GM18499 (cell line): ENCODE results near the gene CANT1.
"Not testable (repeated sequence)": the region's sequence is repeated elsewhere in the genome, so short reads cannot be mapped to it uniquely, and the experiment has no call there.

Experiments used
- ATAC-seq: cut with Tn5 transposase; IDR thresholded peaks from one replicate; pipeline ENCODE4 v1.9.1; 2021; ENCODE audit warnings: moderate number of reproducible peaks; ENCODE audit not compliant: insufficient read depth, unreplicated experiment

Gene CANT1

DNA sequence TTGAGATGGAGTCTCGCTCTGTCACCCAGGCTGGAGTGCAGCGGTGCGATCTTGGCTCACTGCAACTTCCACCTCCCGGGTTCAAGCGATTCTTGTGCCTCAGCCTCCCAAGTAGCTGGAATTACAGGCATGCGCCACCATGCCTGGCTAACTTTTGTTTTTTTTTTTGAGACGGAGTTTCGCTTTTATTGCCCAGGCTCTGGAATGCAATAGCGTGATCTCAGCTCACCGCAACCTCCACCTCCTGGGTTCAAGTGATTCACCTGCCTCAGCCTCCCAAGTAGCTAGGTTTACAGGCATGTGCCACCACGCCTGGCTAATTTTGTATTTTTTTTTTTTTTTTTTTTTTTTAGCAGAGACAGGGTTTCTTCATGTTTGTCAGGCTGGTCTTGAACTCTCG, 64.1 kb downstream of the CANT1 start:
- not testable (repeated sequence) for ATAC-seq

DNA sequence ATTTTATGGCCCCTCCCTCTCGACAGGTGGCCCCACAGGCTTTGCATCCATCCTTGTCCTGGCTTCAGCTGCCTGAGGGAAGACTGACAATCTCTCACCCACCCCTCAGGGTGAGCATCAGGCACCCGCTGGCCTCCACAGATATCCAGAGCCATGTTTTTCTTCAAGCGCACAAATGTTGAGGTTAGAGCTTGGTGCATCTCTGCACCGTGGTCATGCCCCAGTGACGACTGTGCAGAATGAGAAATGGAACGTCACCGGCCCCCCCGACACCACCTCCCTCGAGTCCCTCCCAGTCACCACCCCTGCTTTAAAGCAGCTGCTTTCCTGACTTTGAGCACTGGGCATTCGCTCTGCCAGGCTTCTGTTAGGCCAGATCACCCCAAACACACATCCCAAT, 64.6 kb downstream of the CANT1 start:
- no peak for ATAC-seq

DNA sequence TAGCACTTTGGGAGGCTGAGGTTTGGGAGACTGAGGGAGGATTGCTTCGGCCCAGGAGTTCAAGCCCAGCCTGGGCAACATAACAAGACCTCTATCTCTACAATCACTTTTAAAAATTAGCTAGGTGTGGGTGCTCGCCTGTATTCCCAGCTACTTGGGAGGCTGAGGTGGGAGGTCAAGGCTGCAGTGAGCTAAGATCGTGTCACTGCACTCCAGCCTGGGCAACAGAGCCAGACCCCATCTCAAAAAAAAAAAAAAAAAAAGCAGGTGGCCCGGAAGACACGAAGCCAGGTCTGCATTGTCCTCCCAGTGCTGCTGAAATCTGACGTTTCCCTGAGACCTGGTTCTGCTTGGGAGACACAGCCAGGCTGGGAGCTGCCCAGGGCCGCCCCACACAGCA, 65.5 kb downstream of the CANT1 start:
- no peak for ATAC-seq
